ENCODE data around the gene GMDS. TPM values are rescaled to one million over a fixed set of nuclear protein-coding genes. Genes with fewer than 3 reads are reported as not detected.

GMDS gene
- polyA plus RNA-seq, 1 donor (not counting 4 experiments of a cell fraction or from before 2014, with no cell fraction given): 22.1 TPM

- H3K79me2 ChIP-seq (ENCODE audit: control insufficient read depth, insufficient read depth, low read length): peaks cover 40% of the 10 kb centered on the region
- dilution Hi-C loops (cut with MboI; ENCODE audit: extremely low pct_ligation_motif_present, low sequenced_read_pairs): no loop called here
- peaks cover 22% of the 10 kb centered on the region for H3K4me1 ChIP-seq (ENCODE audit: control insufficient read depth, extremely low read depth, insufficient read depth, low read length)
Observed at GRCh38 chr6:1610497-1611321, 634.7 kb downstream of the GMDS start.

DNA sequence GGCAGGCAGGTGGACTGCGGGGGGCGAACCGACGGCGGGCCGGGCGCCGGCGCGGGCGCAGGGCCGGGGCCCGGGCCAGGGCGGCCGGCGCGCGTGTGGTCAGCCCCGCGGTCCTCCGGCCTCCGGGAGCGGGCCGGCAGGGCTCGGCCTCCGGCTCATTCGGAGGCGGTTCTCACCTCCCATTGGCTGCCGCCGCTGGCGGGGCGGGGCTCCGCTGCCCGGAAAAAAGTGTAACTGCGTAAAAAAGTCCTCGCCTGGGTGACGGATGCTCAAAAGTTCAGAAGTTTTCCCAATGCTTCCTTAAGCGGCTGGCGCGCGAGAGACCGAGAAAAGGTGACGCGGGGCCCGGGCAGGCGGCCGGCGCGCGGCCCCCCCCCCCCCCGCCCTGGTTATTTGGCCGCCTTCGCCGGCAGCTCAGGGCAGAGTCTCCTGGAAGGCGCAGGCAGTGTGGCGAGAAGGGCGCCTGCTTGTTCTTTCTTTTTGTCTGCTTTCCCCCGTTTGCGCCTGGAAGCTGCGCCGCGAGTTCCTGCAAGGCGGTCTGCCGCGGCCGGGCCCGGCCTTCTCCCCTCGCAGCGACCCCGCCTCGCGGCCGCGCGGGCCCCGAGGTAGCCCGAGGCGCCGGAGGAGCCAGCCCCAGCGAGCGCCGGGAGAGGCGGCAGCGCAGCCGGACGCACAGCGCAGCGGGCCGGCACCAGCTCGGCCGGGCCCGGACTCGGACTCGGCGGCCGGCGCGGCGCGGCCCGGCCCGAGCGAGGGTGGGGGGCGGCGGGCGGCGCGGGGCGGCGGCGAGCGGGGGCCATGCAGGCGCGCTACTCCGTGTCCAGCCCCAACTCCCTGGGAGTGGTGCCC lies 635.5 kb downstream of the GMDS start, which contains the start of gene FOXC1:
Gene FOXC1, plus strand, starts transcription at position 268 of the 849 bp plus-strand sequence. Its CDS starts 531 bp downstream, at position 799.
- dilution Hi-C loops (cut with MboI; ENCODE audit: extremely low pct_ligation_motif_present, low sequenced_read_pairs): no loop called here
- Histone ChIP-seq H3K27ac (ENCODE audit: control insufficient read depth, insufficient read depth, low read length) (peak within 1 kb of the TSS; percentile 63), H3K9me1 (ENCODE audit: control insufficient read depth, extremely low read depth, insufficient read depth, low read length) (no peaks in the 10 kb centered on the region), H3K4me2 (ENCODE audit: control insufficient read depth, extremely low read depth, insufficient read depth, low read depth, low read length) (peak within 1 kb of the TSS; percentile 82), H3K9ac (ENCODE audit: control insufficient read depth, extremely low read depth, insufficient read depth, low read length) (peak within 1 kb of the TSS; percentile 84), H3K4me1 (ENCODE audit: control insufficient read depth, extremely low read depth, insufficient read depth, low read length) (peaks cover 22% of the 10 kb centered on the region), H2AFZ (ENCODE audit: control insufficient read depth, low read length) (peak within 1 kb of the TSS; percentile 72), H4K20me1 (ENCODE audit: control insufficient read depth, extremely low read depth, insufficient read depth, low read length) (no peaks in the 10 kb centered on the region), H3K9me3 (ENCODE audit: control insufficient read depth, low read depth, low read length) (no peaks in the 10 kb centered on the region), H3K79me2 (ENCODE audit: control insufficient read depth, insufficient read depth, low read length) (peaks cover 37% of the 10 kb centered on the region), H3K4me3 (ENCODE audit: control insufficient read depth in 2 of 3, extremely low read depth in 1 of 3, insufficient read depth in 2 of 3, low read depth in 1 of 3, low read length in 3 of 3) (peak within 1 kb of the TSS; percentile 69 to 74 (median 70)), H3K27me3 (ENCODE audit: control insufficient read depth, extremely low read depth, insufficient read depth, low read length) (peaks cover 44% of the 10 kb centered on the region), H3K36me3 (ENCODE audit: control insufficient read depth in 2 of 2, extremely low read depth in 1 of 2, insufficient read depth in 2 of 2, low read length in 2 of 2) (no peaks in the 10 kb centered on the region)
- FAIRE-seq (no peak), DNase-seq (ENCODE audit: low read depth, low spot score) (peak; percentile 44)
- TF ChIP-seq, protein P1, sequence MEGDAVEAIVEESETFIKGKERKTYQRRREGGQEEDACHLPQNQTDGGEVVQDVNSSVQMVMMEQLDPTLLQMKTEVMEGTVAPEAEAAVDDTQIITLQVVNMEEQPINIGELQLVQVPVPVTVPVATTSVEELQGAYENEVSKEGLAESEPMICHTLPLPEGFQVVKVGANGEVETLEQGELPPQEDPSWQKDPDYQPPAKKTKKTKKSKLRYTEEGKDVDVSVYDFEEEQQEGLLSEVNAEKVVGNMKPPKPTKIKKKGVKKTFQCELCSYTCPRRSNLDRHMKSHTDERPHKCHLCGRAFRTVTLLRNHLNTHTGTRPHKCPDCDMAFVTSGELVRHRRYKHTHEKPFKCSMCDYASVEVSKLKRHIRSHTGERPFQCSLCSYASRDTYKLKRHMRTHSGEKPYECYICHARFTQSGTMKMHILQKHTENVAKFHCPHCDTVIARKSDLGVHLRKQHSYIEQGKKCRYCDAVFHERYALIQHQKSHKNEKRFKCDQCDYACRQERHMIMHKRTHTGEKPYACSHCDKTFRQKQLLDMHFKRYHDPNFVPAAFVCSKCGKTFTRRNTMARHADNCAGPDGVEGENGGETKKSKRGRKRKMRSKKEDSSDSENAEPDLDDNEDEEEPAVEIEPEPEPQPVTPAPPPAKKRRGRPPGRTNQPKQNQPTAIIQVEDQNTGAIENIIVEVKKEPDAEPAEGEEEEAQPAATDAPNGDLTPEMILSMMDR (optimal IDR thresholded peaks at IDR 0.05 in 1 of 3, IDR thresholded peaks at IDR 0.05 in 1 of 3, conservative IDR thresholded peaks at IDR 0.05 in 1 of 3; ENCODE audit: extremely low read depth in 1 of 3, insufficient read depth in 2 of 3, low read length in 3 of 3): no peak
- no peak for TF ChIP-seq EZH2 (IDR thresholded peaks at IDR 0.05; ENCODE audit: low read length)

More at GRCh38 chr6:1610497-1611321, 634.7 kb downstream of the GMDS start:
- Histone ChIP-seq H4K20me1 (ENCODE audit: control insufficient read depth, extremely low read depth, insufficient read depth, low read length) (no peaks in the 10 kb centered on the region), H2AFZ (ENCODE audit: control insufficient read depth, low read length) (peak overlapping the region; percentile 65), H3K27me3 (ENCODE audit: control insufficient read depth, extremely low read depth, insufficient read depth, low read length) (peaks cover 36% of the 10 kb centered on the region), H3K9me1 (ENCODE audit: control insufficient read depth, extremely low read depth, insufficient read depth, low read length) (no peaks in the 10 kb centered on the region), H3K36me3 (ENCODE audit: control insufficient read depth in 2 of 2, extremely low read depth in 1 of 2, insufficient read depth in 2 of 2, low read length in 2 of 2) (no peaks in the 10 kb centered on the region), H3K4me3 (ENCODE audit: control insufficient read depth in 2 of 3, extremely low read depth in 1 of 3, insufficient read depth in 2 of 3, low read depth in 1 of 3, low read length in 3 of 3) (peak overlapping the region; percentile 69 to 74 (median 70)), H3K27ac (ENCODE audit: control insufficient read depth, insufficient read depth, low read length) (peak overlapping the region; percentile 60), H3K9ac (ENCODE audit: control insufficient read depth, extremely low read depth, insufficient read depth, low read length) (peak overlapping the region; percentile 84), H3K9me3 (ENCODE audit: control insufficient read depth, low read depth, low read length) (no peaks in the 10 kb centered on the region), H3K4me2 (ENCODE audit: control insufficient read depth, extremely low read depth, insufficient read depth, low read depth, low read length) (peak overlapping the region; percentile 66)
- no peak for DNase-seq (ENCODE audit: low read depth, low spot score)
- no peak for TF ChIP-seq EZH2 (IDR thresholded peaks at IDR 0.05; ENCODE audit: low read length)
- TF ChIP-seq, protein P1 (optimal IDR thresholded peaks at IDR 0.05 in 1 of 3, IDR thresholded peaks at IDR 0.05 in 1 of 3, conservative IDR thresholded peaks at IDR 0.05 in 1 of 3; ENCODE audit: extremely low read depth in 1 of 3, insufficient read depth in 2 of 3, low read length in 3 of 3): no peak
- no peak for FAIRE-seq

Measured in keratinocyte (primary cell).